ENCODE results near the gene MRPL10. TPM values are rescaled to one million over a fixed set of nuclear protein-coding genes. Genes with fewer than 3 reads are reported as not detected.

MRPL10 gene
- total and polyA plus RNA-seq, 4 donors: 21.6 to 42.2 (median 31.5) TPM

DNA sequence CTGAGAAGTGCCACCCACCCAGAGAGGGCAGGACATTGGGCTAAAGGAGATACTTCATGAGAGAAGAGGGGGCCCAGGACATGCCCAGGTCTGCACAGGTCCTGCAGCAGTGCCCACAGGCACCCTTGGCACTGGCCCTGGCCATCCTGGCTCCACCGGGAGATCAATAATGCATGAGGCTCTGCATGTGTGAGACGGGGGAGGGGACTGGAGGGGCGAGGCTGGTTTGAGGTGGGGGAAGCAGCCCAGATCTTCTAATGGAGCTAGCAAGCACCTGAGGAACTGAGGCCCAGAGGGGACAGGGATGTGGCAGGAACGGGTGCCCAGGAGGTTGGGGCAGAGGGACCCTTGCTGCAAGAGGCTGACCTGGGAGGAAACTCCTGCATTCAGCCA is 10.3 kb downstream of the MRPL10 start:
- peaks cover 3 to 5% of the 10 kb centered on the region in 2 donors for H3K36me3 ChIP-seq (ENCODE audit: control insufficient read depth in 1 of 2, insufficient read depth in 2 of 2, low read length in 1 of 2)

DNA sequence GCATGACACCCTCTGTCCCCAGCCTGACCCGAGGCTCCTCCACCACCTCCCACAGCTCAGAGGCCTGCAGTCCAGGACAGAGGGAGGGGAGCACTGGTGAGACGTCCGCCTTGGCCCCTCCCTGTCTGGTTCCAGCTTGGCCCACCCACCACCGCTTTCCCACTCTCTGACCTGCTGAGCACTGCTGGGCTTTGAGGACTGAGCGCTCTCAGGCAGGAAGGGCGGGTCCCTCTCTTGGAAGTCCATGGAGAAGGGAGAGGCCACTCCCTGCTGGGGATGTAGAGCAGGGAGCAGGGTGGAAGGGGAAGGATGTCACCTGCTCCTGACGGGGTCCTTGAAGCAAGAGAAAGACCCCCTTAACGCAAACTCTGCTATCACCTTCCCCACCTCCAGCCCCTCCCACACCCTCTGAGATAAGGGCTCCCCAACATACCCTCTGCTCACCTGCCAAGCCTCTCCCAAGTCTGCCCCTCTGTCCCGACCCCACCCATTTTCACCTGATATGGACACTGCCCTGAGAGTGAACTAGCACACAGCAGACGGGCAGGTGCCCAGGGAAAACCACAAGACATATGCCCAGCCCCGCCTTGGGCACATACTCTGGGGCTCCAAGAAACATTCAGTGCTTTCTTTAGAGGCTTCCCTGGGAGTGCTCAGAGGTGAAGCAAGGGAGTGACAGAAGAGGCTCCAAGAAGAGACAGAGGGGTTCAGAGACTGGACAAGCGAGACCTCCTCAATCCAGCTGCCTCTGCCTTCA is 11.1 kb downstream of the MRPL10 start:
- Histone ChIP-seq H3K27ac (ENCODE audit: low read depth in 1 of 2, low read length in 2 of 2) (no peak overlapping the region), H3K4me3 (ENCODE audit: low read length in 2 of 2) (no peak overlapping the region), H3K27me3 (ENCODE audit: control insufficient read depth in 1 of 2, insufficient read depth in 2 of 2, low read length in 1 of 2) (no peaks in the 10 kb centered on the region), H3K4me1 (ENCODE audit: control insufficient read depth in 1 of 2, insufficient read depth in 2 of 2, low read length in 2 of 2) (no peaks in the 10 kb centered on the region), H3K36me3 (ENCODE audit: control insufficient read depth in 1 of 2, insufficient read depth in 2 of 2, low read length in 1 of 2) (peaks cover 3 to 7% of the 10 kb centered on the region in 2 donors), H3K9me3 (ENCODE audit: control insufficient read depth, low read length) (no peaks in the 10 kb centered on the region)
- 70 to 72% methylated on average over 12 of the region's 12 CpGs for WGBS, 2 donors
- ATAC-seq (ENCODE audit: low FRiP score) (no peak), DNase-seq (no peak)
- intact Hi-C loops (cut with DNase I): no loop called here

More for the DNA sequence above, 10.3 kb downstream of the MRPL10 start:
- Histone ChIP-seq H3K4me1 (ENCODE audit: control insufficient read depth in 1 of 2, insufficient read depth in 2 of 2, low read length in 2 of 2) (no peaks in the 10 kb centered on the region), H3K4me3 (ENCODE audit: low read length in 2 of 2) (peak overlapping the region in 1 of 2 donors; percentile 45), H3K27me3 (ENCODE audit: control insufficient read depth in 1 of 2, insufficient read depth in 2 of 2, low read length in 1 of 2) (no peaks in the 10 kb centered on the region), H3K9me3 (ENCODE audit: control insufficient read depth, low read length) (no peaks in the 10 kb centered on the region), H3K27ac (ENCODE audit: low read depth in 1 of 2, low read length in 2 of 2) (no peak overlapping the region)
- intact Hi-C loops (cut with DNase I): no loop called here
- ATAC-seq (ENCODE audit: low FRiP score): no peak
- DNase-seq: no peak
- 4 to 9% methylated on average over 4 of the region's 4 CpGs for WGBS, 2 donors

DNA sequence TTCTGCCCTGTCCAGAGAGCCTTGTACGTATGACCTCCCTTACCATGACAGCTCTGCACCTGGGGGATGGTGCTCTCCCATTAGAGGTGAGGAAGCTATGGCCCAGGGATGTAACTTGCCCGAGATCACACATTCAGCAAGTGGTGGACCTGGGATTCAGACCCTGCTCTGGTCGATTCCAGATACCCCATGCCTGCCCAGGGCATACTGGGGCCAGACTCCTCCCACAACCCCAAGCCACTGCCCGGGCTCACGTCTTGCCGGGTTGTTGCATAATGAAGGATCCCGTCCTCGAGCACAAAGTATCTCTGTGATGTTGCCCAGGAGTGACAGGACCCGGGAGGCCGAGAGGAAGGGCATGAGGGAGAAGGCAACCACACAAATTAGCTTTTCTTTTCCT is 11.9 kb downstream of the MRPL10 start:
- ATAC-seq (ENCODE audit: low FRiP score) (no peak), DNase-seq (peak in 1 of 2 donors; percentile 13)
- Histone ChIP-seq H3K36me3 (ENCODE audit: control insufficient read depth in 1 of 2, insufficient read depth in 2 of 2, low read length in 1 of 2) (peaks cover 3 to 7% of the 10 kb centered on the region in 2 donors), H3K9me3 (ENCODE audit: control insufficient read depth, low read length) (no peaks in the 10 kb centered on the region), H3K27ac (ENCODE audit: low read depth in 1 of 2, low read length in 2 of 2) (no peak overlapping the region), H3K4me3 (ENCODE audit: low read length in 2 of 2) (no peak overlapping the region), H3K4me1 (ENCODE audit: control insufficient read depth in 1 of 2, insufficient read depth in 2 of 2, low read length in 2 of 2) (no peaks in the 10 kb centered on the region), H3K27me3 (ENCODE audit: control insufficient read depth in 1 of 2, insufficient read depth in 2 of 2, low read length in 1 of 2) (no peaks in the 10 kb centered on the region)
- intact Hi-C loops (cut with DNase I): no loop called here
- 65 to 78% methylated on average over 10 of the region's 10 CpGs for WGBS, 2 donors

DNA sequence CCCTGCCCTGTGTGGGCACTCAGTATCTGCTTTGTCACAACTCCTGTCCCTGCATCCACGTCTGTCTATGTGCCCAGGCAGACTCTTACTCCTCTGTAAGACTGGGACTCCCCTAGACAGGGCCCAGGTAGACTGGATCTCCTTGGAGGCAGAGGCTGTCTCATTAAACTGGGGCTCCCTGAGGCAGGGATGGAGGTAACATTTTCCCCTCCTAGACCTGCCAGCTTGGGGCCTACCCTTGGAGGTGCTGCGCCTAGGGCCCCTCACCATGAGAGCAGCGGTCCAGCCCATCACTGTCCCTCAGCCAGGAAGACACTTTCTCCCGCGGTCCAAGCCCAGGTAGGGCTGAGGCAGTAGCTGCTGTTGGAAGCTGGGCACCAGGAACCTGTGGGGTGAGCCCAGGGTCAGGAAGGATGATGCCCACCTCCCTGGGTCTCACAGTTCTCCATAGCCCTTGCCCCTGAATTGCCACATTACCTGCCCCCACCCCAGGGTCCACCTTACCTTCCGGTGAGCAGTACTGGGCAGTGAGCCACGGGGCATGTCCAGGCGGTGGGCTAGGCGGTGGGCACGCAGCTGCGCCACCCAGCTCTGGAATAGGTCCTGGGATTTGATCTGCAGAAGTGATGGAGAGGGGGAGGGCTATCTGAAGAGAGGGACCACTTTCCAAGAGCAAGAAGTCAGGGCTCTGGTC is 13.2 kb downstream of the MRPL10 start:
- Histone ChIP-seq H3K4me1 (ENCODE audit: control insufficient read depth in 1 of 2, insufficient read depth in 2 of 2, low read length in 2 of 2) (no peaks in the 10 kb centered on the region), H3K27me3 (ENCODE audit: control insufficient read depth in 1 of 2, insufficient read depth in 2 of 2, low read length in 1 of 2) (no peaks in the 10 kb centered on the region), H3K36me3 (ENCODE audit: control insufficient read depth in 1 of 2, insufficient read depth in 2 of 2, low read length in 1 of 2) (peaks cover 0 to 7% of the 10 kb centered on the region in 2 donors), H3K9me3 (ENCODE audit: control insufficient read depth, low read length) (no peaks in the 10 kb centered on the region), H3K4me3 (ENCODE audit: low read length in 2 of 2) (no peak overlapping the region), H3K27ac (ENCODE audit: low read depth in 1 of 2, low read length in 2 of 2) (no peak overlapping the region)
- DNase-seq (peak; percentile 34 to 38), ATAC-seq (ENCODE audit: low FRiP score) (no peak)
- 92% methylated on average over 11 of the region's 11 CpGs for WGBS, 2 donors
- intact Hi-C loops (cut with DNase I): no loop called here

DNA sequence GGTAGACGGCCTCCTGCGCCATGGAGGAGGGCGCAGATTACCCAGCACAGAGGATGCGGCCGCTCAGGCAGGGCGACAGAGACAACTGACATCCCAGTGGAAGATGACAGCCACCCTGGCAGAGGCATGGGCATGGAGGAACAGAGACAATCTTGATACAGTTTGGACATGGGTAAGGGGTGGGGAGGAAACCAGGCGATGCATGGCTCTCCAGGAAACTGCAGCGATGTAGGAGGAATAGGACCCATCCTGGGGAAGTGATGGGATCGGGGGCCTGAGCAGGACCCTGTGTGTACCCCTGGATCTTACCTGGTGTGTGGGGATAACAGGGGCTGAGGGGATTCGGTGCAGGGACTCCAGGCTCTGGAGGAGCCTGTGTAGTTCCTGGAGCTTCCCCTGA is 14.4 kb downstream of the MRPL10 start:
- no peak overlapping the region for H3K4me3 ChIP-seq (ENCODE audit: low read length in 2 of 2)
- intact Hi-C loops (cut with DNase I): no loop called here
- H3K27ac ChIP-seq (ENCODE audit: low read depth in 1 of 2, low read length in 2 of 2): no peak overlapping the region
- no peaks in the 10 kb centered on the region for H3K27me3 ChIP-seq (ENCODE audit: control insufficient read depth in 1 of 2, insufficient read depth in 2 of 2, low read length in 1 of 2)
- DNase-seq (peak; percentile 24 to 33), ATAC-seq (ENCODE audit: low FRiP score) (no peak)
- H3K4me1 ChIP-seq (ENCODE audit: control insufficient read depth in 1 of 2, insufficient read depth in 2 of 2, low read length in 2 of 2): no peaks in the 10 kb centered on the region
- peaks cover 0 to 7% of the 10 kb centered on the region in 2 donors for H3K36me3 ChIP-seq (ENCODE audit: control insufficient read depth in 1 of 2, insufficient read depth in 2 of 2, low read length in 1 of 2)
- WGBS, 2 donors: 94 to 98% methylated on average over 10 of the region's 10 CpGs
- H3K9me3 ChIP-seq (ENCODE audit: control insufficient read depth, low read length): no peaks in the 10 kb centered on the region

DNA sequence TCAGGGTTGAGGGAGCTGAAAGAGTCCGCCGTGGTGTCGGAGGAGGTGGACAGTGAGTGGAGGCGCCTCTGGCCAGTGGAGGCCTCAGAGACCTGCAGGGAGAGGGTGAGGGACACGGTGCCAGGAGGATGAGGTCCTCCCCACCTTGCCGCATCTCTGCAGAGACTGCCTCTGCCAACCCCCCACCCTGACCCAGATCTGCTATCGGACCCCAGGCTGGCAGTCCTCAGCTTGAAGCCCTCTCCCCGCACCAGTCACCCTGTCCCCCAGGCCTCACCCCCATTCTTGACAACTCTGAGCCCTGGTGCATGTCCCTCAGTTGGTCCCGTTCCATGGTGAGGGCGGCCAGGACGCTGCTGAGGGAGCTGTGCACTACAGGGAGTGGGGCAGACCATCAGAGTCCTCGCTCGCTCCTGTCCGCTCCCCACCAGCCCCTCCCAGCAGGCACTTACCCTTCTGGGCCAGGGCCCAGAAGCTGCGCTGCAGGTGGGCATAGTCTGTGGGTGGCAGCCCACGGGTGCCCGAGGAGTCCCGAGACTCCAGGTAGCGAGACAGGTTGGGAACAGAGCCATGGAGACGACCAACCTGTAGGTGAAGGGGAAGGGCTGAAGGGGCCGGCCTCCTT is 15.1 kb downstream of the MRPL10 start:
- DNase-seq (peak in 1 of 2 donors; percentile 24), ATAC-seq (ENCODE audit: low FRiP score) (no peak)
- Histone ChIP-seq H3K4me1 (ENCODE audit: control insufficient read depth in 1 of 2, insufficient read depth in 2 of 2, low read length in 2 of 2) (no peaks in the 10 kb centered on the region), H3K36me3 (ENCODE audit: control insufficient read depth in 1 of 2, insufficient read depth in 2 of 2, low read length in 1 of 2) (peaks cover 0 to 7% of the 10 kb centered on the region in 2 donors), H3K27me3 (ENCODE audit: control insufficient read depth in 1 of 2, insufficient read depth in 2 of 2, low read length in 1 of 2) (no peaks in the 10 kb centered on the region), H3K9me3 (ENCODE audit: control insufficient read depth, low read length) (no peaks in the 10 kb centered on the region), H3K27ac (ENCODE audit: low read depth in 1 of 2, low read length in 2 of 2) (no peak overlapping the region), H3K4me3 (ENCODE audit: low read length in 2 of 2) (no peak overlapping the region)
- intact Hi-C loops (cut with DNase I): no loop called here
- WGBS, 2 donors: 91 to 93% methylated on average over 21 of the region's 21 CpGs

DNA sequence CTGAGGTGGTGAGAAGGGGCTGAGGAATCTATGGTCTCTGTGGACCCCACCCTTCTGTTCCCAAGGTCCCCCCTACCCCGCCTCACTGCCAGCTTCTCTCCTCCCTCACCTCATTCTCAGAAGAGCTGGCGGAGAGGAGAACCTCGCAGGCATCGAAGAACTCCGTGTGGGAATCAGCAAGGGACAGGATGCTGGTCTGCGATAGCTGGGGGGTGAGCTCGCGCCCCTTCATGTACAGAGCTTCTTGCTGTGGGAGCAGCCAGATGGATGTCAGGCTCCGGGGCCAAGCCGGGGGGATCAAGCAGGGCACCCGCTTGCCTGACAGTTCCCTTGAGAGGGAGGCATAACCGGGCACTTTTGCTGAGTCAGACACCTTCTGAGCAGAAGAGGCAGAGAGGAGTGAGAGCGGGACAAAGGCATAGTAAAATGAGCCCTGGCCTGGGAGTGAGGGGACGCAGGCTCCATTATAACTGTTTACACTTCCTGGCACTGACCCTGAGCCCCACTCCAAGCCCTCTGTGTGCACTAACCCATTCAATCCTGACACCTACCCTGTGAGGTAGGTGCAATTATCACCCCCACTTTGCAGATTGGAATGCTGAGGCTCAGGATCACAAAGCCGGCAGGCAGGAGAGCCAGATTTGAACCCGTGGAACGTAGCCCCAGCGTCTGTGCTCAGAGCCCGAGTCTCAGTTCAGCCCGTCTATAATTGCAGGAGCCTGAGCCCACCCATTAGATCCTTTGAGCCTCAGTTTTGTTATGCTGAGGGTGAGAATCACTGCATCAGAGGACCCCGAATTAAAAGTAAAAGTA is 16.0 kb downstream of the MRPL10 start:
- H3K36me3 ChIP-seq (ENCODE audit: control insufficient read depth in 1 of 2, insufficient read depth in 2 of 2, low read length in 1 of 2): peaks cover 0 to 7% of the 10 kb centered on the region in 2 donors
- peak in 1 of 2 donors; percentile 32 for DNase-seq
- H3K4me3 ChIP-seq (ENCODE audit: low read length in 2 of 2): no peak overlapping the region
- no peaks in the 10 kb centered on the region for H3K27me3 ChIP-seq (ENCODE audit: control insufficient read depth in 1 of 2, insufficient read depth in 2 of 2, low read length in 1 of 2)
- H3K27ac ChIP-seq (ENCODE audit: low read depth in 1 of 2, low read length in 2 of 2): no peak overlapping the region
- no peaks in the 10 kb centered on the region for H3K9me3 ChIP-seq (ENCODE audit: control insufficient read depth, low read length)
- intact Hi-C loops (cut with DNase I): no loop called here
- no peaks in the 10 kb centered on the region for H3K4me1 ChIP-seq (ENCODE audit: control insufficient read depth in 1 of 2, insufficient read depth in 2 of 2, low read length in 2 of 2)
- no peak for ATAC-seq (ENCODE audit: low FRiP score)
- 92 to 93% methylated on average over 21 of the region's 21 CpGs for WGBS, 2 donors

DNA sequence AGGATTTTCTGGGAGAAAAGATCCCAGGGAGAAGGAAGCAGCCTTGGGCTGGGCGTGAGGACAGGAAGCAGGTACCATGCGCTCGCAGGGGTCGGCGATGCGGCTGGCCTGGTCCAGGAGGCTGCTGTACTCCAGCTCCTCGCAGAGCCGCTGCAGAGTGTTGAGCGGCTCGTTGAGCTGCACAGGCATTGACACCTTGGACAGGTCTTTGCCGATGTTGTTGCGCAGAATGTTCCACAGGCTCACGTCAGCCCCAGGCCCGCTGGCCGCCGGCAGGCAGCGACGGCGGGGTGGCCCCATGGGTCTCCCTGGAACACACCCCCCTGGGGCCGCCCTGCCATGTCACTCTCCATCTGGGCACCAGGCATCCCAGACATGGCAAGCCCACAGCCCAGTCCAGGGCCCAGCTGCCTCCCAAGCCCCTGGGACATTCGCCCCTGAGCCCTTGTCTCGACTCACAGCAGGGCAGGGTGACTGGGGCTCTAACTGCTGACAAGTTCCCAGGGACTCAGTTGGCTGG is 17.8 kb downstream of the MRPL10 start:
- Histone ChIP-seq H3K4me3 (ENCODE audit: low read length in 2 of 2) (no peak overlapping the region), H3K9me3 (ENCODE audit: control insufficient read depth, low read length) (no peaks in the 10 kb centered on the region), H3K27me3 (ENCODE audit: control insufficient read depth in 1 of 2, insufficient read depth in 2 of 2, low read length in 1 of 2) (no peaks in the 10 kb centered on the region), H3K4me1 (ENCODE audit: control insufficient read depth in 1 of 2, insufficient read depth in 2 of 2, low read length in 2 of 2) (no peaks in the 10 kb centered on the region), H3K27ac (ENCODE audit: low read depth in 1 of 2, low read length in 2 of 2) (no peak overlapping the region), H3K36me3 (ENCODE audit: control insufficient read depth in 1 of 2, insufficient read depth in 2 of 2, low read length in 1 of 2) (peaks cover 0 to 7% of the 10 kb centered on the region in 2 donors)
- WGBS, 2 donors: 94 to 95% methylated on average over 22 of the region's 22 CpGs
- DNase-seq: peak in 1 of 2 donors; percentile 29
- ATAC-seq (ENCODE audit: low FRiP score): no peak
- intact Hi-C loops (cut with DNase I): no loop called here

Data from aorta (tissue), 5 donors.